GM03348 (cell line): ENCODE results near the gene SLC25A52.
"Not testable (repeated sequence)": the region's sequence is repeated elsewhere in the genome, so short reads cannot be mapped to it uniquely, and the experiment has no call there.

ENCODE experiments used
- DNase-seq: peaks from one replicate; pipeline ENCODE4 v3.0.0; 2012; ENCODE audit warnings: low spot score

Gene SLC25A52, protein sequence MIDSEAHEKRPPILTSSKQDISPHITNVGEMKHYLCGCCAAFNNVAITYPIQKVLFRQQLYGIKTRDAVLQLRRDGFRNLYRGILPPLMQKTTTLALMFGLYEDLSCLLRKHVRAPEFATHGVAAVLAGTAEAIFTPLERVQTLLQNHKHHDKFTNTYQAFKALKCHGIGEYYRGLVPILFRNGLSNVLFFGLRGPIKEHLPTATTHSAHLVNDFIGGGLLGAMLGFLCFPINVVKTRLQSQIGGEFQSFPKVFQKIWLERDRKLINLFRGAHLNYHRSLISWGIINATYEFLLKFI

DNA sequence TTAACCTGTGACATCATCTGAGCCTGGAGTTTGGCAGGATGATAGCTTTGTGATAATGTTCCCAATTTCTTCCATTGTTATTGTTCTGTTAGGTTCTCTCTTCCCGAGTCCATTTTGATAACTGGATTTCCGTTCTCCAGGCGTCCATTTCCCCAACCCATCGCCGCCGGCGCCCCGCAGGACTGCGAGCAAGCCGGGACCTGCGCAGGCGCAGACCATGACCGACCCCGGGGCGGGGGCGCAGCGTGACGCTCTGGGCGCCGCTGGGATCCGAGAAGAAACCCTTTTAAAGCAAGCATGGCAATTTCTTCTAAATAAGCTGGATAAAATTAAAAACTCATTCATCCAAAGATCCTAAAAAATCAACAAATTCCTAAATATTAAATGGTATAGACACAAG, at the start of gene SLC25A52:
Gene SLC25A52 (minus strand): TSS at position 186 of the 400 bp plus-strand sequence. CDS start 219 bp downstream, outside the sequence.
- DNase-seq, result peak; percentile 13

DNA sequence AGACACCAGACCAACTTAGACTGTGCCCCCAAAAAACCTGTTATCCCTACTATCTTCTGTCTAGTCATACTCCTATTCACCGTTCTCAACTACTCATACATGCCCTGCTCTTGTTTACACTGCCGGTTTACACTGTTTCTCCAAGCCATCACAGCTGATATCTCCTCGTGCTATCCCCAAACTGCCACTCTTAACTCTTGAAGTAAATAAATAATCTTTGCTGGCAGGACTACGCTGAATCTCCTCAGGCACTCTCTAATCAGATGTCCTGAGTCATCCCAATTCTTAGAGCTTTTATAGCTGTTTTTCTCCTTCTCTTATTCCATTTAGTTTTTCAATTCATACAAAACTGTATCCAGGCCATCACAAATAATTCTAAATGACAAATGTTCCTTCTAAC, 48.4 kb upstream of the SLC25A52 start:
- not testable (repeated sequence) for DNase-seq

DNA sequence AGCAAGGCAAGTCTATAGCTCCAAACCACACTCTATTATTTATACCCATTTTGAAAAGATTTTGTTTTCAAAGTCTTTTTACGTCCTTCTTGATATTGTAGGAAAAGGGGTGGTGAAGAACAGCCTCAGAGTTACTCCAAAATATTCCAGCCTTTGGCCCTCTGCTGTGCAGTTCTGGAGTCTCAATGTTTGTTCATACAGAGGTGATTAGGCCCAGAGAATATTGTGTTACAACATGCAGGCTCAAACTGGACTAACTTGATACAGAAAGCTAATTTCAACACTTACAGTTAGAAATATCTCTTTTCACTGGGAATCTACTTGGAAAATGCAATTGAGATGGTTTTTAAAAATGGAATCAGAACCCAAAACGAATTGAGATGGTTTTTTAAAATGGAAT, 40.4 kb upstream of the SLC25A52 start:
- no peak for DNase-seq

DNA sequence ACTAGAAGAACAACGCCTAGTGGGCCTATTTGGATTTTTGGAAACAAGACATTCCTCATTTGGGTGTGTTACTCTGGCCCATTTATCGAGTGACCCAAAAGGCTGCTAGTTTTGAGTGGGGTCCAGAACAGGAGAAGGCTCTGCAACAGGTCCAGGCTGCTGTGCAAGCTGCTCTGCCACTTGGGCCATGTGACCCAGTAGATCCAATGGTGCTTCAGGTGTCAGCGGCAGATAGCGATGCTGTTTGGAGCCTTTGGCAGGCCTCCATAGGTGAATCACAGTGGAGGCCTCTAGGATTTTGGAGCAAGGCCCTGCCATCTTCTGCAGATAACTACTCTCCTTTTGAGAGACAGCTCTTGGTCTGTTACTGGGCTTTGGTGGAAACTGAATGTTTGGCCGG, 38.6 kb upstream of the SLC25A52 start:
- not testable (repeated sequence) for DNase-seq

DNA sequence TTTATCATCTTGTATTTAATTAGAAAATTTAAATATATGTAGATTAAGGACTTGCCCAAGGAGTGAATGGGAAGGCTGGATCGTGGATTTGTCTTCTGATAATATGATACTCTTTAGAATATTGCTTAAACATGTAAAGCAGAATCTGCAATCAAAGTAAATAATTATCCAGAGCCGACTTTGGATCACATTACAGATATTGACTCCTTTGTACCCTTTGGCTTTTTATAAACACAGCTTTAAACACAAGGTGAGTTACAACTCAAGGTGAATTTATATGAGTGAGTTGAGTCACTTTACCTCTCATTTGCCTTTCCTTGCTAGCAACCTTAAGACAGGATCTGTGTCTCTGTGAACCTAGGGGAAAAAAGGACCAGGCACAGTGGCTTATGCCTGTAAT, 37.7 kb upstream of the SLC25A52 start:
- no peak for DNase-seq

DNA sequence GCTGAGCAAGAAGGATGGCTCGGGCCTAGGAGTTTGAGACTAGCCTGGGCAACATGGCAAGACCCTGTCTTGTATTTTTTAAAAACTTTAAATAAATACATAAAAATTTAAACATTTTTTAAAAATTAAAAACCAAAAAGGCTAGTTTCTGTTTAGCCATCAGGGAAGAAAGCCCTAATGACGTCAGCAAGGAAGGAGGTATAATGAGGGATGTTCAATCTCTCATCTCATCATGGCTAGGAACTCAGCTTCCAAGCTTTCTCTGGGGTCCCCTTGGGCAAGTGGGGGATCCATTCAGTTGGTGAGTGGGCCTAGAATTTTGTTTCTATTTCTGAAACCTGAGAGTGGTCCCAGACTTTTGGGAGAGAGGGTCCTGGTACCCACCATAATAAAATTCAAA, 35.1 kb upstream of the SLC25A52 start:
- no peak for DNase-seq

DNA sequence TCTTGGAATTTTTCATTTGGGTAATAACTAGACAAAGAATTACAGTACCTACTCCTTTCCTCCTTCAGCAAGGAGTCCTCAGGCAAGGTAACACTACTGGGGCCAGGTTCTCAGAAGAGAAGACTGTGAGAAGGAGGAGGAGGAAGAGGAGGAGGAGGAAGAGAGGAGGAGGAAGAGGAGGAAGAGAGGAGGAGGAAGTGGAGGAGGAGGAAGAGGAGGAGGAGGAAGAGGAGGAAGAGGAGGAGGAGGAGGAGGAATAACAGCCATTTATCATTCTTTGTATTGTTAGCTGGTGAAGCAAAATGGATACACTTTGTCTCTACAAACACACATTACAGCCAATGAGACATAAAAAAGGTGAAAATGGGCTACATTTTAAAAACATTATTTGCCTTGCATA, 32.9 kb upstream of the SLC25A52 start:
- DNase-seq, result no peak

DNA sequence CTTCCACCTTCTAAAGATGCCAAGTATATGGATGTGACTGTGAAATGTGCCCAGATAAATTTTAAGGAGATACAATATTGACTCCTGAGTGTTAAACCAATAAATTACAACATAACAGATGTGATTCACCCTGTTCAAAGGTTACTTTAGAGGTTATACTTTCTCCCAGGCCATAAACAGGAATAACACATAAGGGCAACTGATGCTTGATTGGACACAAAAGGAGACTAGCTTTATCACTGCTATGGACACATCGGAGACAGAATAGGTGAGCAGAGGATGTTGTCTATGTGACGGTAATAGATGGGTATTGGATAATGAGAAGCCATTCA, 31.9 kb upstream of the SLC25A52 start:
- no peak for DNase-seq

DNA sequence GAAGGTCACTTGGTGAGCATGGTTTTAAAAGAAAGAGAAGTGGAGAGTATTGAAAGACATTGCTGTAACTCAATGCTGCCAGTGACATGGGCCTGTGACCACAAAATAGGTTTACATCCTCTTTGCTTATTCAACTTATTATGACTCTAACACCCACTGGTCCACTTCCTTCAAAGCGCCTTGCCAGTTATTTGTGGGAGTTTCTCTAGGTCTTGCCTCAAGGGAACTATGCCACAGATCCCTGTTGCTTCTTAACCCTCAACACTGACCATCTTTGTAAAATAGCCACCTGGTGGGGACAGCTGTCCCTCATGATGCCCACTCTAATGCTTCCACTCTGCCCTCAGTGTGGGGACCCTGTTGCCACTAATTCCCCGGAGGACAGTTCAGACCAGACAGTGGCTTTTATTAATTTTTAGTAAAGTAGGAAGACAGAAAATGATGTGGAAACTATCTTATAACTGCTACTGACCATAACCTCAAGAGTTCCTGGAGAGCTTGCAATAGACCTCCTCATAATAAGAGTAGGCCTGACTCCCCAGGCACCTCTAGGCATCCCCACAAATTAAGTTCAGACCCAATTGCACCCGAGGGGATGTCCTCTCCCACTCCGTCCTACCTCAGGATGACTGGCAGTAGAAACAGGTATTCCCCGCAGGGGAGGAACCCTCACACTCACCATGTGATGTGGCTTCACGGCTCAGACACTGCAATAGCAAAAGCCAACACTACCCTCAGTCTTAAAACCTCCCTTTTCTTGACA, 31.3 kb upstream of the SLC25A52 start:
- no peak for DNase-seq

DNA sequence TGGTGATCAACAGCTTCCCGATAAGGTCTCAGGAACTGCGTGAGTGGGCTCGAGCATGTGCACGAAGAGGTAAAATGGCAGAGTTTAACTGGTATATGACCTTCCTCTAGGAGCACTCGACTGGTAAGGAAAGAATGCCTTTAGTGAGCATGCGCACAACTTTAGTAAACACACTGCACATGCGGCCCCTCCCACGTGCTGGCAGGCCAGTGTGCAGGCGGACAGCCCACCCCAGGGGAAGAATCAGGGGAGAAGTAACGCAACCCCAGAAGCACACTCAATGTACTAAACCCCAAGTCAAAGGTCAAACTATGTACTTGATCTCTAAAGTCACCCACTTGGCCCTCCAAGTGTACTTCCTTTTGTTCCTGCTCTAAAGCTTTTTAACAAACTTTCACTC, 28.7 kb upstream of the SLC25A52 start:
- DNase-seq, result no peak

DNA sequence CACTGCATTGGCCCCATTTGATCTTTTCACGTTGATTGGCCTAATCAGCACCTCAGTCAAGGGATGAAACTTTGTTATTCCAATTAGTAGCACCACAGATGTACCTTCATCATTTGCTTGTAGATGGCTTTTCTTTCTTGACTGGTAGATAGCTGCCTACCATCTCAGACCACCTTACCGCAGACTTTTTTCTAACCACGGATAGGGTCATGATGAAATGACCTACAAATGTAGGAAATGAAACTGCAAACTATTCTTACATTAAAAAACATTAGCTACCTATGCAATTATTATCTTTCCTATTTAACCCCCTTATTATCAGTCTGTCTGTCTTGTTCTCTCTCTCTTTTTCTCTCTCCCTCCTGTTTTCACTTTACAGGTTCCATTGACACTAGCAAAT, 22.4 kb upstream of the SLC25A52 start:
- DNase-seq, result no peak

DNA sequence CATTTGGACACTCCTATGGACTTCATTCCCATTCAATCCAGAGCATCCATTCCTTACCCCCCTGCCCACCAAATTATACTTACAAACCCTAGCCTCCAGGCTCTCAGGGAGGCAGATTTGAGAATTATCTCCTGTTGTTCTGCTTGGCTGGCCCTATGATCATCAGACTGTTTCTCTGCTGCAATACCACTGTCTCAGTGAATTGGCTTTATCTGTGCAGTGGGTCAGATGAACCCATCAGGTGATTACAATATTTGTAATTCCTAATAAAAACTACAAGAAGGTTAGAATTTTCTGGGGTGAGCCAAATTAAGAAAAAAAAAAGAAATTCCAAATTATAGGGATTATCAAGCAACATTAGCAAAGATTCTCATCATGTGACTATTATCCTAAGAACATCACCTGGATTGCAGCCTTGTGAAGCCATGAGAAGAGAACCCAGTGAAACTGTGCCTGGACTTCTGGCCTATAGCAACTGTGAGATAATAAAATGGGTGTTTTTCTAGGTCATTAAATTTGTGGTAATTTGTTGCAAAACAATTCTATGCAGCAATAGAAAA, 17.8 kb upstream of the SLC25A52 start:
- DNase-seq, result no peak

DNA sequence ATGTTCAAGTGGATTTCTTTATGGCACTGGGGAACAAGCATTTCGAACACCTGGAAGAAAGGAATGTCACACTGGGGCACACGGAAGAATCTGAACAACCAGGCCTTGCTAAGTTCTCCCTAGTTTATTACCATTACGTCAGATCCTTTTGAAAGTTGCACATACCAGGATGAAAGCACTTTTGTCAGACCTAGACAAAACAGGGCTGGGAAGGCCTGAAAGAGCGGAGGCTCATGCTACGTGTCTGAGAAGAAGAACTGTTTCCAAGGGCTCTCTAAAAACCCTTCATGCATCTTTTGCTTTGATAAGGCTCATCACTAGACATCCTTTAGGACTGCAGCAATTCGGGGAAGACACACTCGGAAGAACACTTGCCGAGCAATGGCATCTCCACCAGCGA, 15.4 kb upstream of the SLC25A52 start:
- no peak for DNase-seq

DNA sequence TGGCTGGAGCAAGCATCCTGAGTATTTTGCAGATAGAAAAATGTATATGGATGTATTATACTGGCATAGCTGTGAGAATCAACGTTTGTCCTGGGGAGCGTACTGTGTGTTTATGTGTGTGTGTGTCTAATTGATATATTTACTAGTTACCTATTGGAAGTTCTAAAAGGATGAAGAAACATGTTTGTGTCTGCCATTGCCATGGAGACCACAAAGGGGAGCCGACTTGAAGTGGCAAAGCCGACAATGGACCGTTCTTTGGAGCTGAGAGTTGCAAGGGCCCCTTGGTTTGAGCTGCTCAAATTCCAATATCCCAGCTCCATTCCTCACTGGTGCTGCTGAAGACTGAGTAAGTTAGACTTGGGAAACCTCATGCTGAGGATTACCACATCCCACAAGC, 14.3 kb upstream of the SLC25A52 start:
- no peak for DNase-seq

DNA sequence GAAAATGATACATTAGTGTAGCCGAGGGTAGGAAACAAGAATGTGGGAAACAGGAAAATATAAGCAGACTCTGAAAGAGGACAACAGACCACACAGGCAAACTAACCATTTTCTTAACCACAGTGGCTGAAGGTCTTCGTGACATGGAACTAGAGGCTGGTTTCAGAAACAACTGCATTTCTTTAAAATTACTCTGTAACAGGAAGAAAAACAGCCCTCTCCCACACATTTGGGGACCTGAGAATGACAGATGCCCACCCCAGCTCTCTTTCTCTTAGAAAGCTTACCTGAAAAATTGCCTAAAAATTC, 13.8 kb upstream of the SLC25A52 start:
- no peak for DNase-seq

DNA sequence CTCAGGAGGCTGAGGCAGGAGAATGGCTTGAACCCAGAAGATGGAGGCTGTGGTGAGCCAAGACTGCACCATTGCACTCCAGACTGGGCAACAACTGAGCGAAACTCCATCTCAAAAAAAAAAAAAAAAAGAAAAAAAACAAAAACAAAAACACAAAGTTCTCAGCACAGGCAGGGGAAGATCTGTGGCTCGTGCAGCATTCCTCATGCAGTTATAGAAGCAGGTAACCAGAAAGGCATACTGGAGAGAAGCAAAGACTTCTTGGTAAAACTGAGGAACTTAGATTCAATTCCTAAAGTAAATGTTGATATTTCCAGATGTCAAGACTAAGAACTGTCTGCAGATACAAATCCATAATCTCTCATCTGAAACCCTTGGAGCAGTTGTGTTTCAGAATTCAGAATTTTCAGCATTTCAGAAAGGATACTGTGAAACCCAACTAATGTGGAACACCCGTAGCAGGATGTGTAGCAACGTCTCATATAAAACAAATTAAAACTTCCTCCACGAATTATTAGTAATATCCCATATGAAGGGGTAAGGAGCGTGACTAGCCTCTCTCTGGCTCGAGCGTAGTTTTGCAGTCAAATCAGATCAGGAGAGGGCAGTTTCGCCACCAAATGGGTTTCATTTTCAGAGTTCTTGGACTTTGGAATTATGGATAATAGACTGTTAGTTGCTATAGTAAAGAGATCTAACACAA, 13.2 kb upstream of the SLC25A52 start:
- no peak for DNase-seq

DNA sequence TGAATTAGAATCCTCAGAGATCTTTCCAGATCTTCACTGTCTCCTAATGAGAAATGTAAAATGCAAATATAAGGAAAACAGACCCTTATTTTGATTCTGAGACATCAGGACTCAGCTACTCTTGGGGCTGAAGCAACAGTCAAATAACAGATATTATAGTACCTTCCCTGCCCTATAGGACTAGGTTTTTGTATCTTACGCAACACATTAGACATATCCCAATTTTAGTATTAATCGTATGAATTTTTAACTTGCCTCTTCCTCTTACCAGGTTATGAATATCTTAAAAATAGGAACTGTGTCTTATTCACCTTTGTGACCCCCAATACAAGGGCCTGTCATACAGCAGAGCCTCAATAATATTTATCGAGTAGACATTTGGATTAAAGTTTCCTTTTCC, 12.0 kb upstream of the SLC25A52 start:
- no peak for DNase-seq

DNA sequence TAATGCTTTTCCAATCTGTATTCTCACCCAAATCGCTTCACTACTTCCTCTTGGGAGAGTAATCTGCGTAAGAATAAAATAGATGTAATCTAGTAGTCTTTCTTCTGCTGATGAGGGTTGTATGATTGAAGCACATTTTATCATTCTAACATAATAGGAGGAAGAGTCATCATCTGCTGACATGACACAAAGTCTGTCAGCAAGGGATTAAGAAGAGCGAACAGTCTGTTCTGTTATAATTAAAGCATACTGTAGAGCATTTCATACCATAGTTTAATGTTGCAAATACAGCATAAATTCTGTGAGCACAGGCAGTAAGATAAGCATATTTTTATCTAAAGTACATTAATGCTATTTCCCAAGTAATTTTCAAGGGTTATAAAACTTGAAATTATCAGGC, 10.4 kb downstream of the SLC25A52 start:
- no peak for DNase-seq

DNA sequence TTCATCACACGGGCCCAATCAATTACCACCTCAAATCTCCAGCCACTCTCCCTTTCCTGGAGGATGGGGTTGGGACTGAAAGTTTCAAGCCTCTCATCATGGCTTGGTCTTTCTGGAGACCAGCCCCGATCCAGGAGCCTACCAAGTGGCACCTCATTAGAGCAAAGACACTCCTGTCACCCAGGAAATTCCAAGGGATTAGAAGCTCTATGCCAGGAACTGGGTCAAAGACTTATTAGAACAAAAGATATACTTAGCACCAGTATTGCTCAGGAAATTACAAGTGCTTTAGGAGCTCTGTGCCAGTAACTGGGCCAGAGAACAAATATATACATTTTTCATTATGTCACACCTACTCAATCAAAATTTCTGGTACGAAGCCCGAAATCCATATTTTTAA, 14.3 kb downstream of the SLC25A52 start:
- DNase-seq, result no peak

DNA sequence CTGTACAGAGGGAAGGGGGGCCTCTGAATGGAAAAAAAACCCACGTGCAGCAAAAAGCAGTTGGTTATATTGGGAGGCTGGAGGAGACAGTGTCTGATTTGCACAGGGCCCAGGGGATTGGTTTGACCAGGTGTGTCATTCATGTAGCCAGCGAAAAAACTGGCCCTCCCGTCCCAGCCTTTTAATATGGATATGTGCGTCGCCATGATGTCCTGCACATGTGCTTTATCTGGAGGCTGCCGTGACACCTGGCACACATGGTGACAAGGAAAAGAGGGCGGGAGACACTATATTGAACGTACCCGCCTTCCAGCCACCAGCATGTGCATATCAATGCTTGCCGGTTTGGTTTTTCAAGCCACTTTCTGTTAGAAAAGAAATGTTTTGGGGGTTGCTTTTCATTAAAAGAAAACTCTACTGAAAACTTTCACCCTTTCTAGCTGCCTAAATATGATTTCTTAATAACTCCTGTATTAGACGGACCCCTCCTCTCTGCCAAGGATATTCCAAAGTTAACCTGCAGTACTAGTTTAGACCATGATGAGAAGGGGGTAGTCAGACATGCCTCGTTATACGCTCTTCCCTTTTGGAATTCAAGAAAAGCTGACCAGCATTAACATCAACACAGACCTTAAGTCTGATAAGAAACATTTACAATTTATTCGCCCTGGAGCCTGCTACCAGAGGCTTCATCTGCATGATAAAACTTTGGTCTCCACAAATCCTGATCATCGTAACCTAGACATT, 16.2 kb downstream of the SLC25A52 start:
- DNase-seq, result no peak

DNA sequence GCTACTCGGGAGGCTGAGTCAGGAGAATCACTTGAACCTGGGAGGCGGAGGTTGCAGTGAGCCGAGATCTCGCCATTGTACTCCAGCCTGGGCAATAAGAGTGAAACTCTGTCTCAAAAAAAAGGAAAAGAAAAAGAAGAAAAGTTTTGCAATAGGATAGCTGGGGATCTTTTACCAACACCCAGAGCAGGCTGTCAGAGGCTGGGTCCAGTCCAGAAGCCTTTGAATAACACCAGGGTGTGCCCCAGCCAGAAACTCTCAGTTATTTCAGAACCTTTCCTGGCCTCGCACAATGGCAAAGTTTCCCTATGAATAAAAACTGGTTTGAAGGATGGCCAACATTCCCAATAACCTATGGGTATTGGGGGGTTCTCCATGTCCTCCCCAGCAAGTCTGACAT, 17.1 kb downstream of the SLC25A52 start:
- not testable (repeated sequence) for DNase-seq

DNA sequence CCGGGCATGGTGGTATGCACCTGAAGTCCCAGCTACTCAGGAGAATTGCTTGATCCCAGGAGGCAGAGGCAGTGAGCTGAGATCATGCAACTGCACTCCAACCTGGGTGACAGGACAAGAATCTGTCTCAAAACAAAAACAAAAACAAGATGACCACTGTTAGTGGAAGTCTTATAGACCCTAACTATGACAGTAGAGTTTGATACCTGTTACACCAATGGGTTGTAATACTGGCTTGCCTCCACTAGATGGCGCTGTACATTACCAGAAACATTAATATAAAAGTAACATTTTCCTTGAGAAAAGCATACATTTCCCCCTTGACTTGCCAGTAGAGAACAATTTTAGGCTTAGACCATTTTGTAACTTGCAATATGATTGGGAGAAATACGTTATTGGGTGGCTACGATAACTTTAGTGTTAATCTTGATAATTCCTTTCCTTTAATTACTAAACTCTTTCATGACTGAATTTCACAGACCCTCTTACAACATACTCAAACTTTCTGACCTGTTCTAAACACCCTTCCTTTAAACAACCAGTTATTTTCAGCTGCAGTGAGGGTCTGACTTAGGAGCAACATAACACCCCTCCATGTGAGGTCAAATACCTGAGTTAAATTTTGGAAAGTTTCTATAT, 19.5 kb downstream of the SLC25A52 start:
- DNase-seq, result peak; percentile 30
